Heart right ventricle (tissue), 16 donors: ENCODE results near the gene WFIKKN2. TPM values are rescaled to one million over a fixed set of nuclear protein-coding genes. Genes with fewer than 3 reads are reported as not detected.
A peak's percentile ranks its signal among the peaks of the same experiment; 100 is the strongest.

Experiments used
- ATAC-seq, 8 donors: fragments of 200-7000 bp; cut with Tn5 transposase; one replicate each; pipeline ENCODE4 v1.9.1; 2020; ENCODE audit warnings: mild to moderate bottlenecking in 8 of 8, moderate library complexity in 8 of 8, moderate number of reproducible peaks in 1 of 8
- DNase-seq, 2 donors: peaks; one replicate each; pipeline ENCODE4 v3.0.0-alpha.2; 2020
- H3K27ac ChIP-seq, 10 donors: fragments of 200-600 bp; sonication (generic) in 2 of 10; one replicate each; pipeline versions ENCODE4 v1.5.0 to v1.8.0; 2020 to 2022; ENCODE audit warnings: mild to moderate bottlenecking in 3 of 10
- H3K27me3 ChIP-seq, 7 donors: fragments of 200-600 bp; one replicate each; pipeline ENCODE4 v1.8.0; 2021 to 2022; ENCODE audit warnings: mild to moderate bottlenecking in 2 of 7
- H3K36me3 ChIP-seq, 9 donors: fragments of 200-600 bp; sonication (generic) in 1 of 9; one replicate each; pipeline versions ENCODE4 v1.5.0 to v1.8.0; 2020 to 2022; ENCODE audit warnings: mild to moderate bottlenecking in 2 of 9
- H3K4me1 ChIP-seq, 9 donors: fragments of 200-600 bp; sonication (generic) in 1 of 9; one replicate each; pipeline versions ENCODE4 v1.5.0 to v1.8.0; 2020 to 2022; ENCODE audit warnings: mild to moderate bottlenecking in 4 of 9
- H3K4me3 ChIP-seq, 10 donors: fragments of 200-600 bp; sonication (generic) in 2 of 10; one replicate each; pipeline versions ENCODE4 v1.5.0 to v1.8.0; 2020 to 2022; ENCODE audit warnings: mild to moderate bottlenecking in 7 of 10, moderate library complexity in 2 of 10
- H3K9me3 ChIP-seq, 11 donors: fragments of 200-600 bp in 10 of 11; sonication (generic) in 2 of 11; one replicate each; pipeline versions ENCODE4 v1.5.0 to v1.8.0; 2013 to 2022; ENCODE audit warnings: mild to moderate bottlenecking in 2 of 11, control low read depth in 1 of 11, moderate library complexity in 1 of 11
- WGBS, 2 donors: extraction: QIAGEN DNeasy Blood & Tissue Kit; methylation state at CpG; one replicate each; pipeline ENCODE4 v1.1.7; 2013; ENCODE audit warnings: inconsistent platforms in 1 of 2; 5-methylcytosine and 5-hydroxymethylcytosine counted together
- intact Hi-C, 10 donors: fragments of 100-400 bp; cut with DNase I; formaldehyde crosslinking; loops; one replicate each; pipeline versions ENCODE4 v1.11.1 to v1.14.2; 2022
- polyA plus RNA-seq, 2 donors: library from polyadenylated mRNA; stranded (reverse); fragments of 200-250 nt; gene quantifications; one replicate each; pipeline ENCODE4 v1.2.3, GENCODE V29; 2013
- total RNA-seq, 10 donors: library from RNA; stranded (reverse); fragmentation: NEBNext Ultra II Directional in 3 of 10; extraction: Animal tissue kit (Norgen Biotek cat#: 25700) in 3 of 10; gene quantifications; one replicate each; pipeline versions ENCODE4 v1.2.1 to v1.2.4, GENCODE V29; 2021 to 2023
- TF ChIP-seq, protein P1 (sequence below), 9 donors: fragments of 200-600 bp; sonication (generic) in 2 of 9; IDR thresholded peaks; one replicate each; pipeline versions ENCODE4 v1.5.0 to v1.8.0; 2021 to 2022; ENCODE audit warnings: antibody characterized with exemption in 9 of 9, mild to moderate bottlenecking in 5 of 9, moderate library complexity in 1 of 9
- donor health status: Arrhythmogenic right ventricular cardiomyopathy.
- donor health status: ischemic (EF 13 %, LVEDD 7.1; RV severe dilation, severe dysfunction).
- donor health status: healthy with polysubstance abuse.
- donor health status: DM: no; HTN: yes; CAD: no.
- donor health status: DM: no; HTN: no; CAD: no.
- donor health status: ischemic (EF 25% LVEDD 6.9; RV normal size, moderate dysfunction).
- donor health status: ischemic (EF 25% LVEDD 5.7; RV mildly dilated, moderate dysfunction).
- donor health status: healthy.
- donor health status: DM: yes; HTN: yes; CAD: no.
- donor health status: Ischemic cardiomyopathy.
- donor health status: ischemic (EF 35%, LVEDD 5.7; RV mildly dilated, moderate dysfunction).
- donor health status: nonischemic (EF 11% LVEDD 7.7; RV severe dilation, severe dysfunction).
- donor health status: DM: yes; HTN: yes; CAD: no.
- donor health status: PGD.
- donor health status: ischemic (EF 29% LVEDD 5.4; RV normal size, mild dysfunction).
- donor health status: nonischemic (EF 23%, LVEDD 6.1; RV moderate dilation, normal function).

WFIKKN2 gene
- total and polyA plus RNA-seq, 12 donors, result 0.10 to 1.7 (median 0.49) TPM

GRCh38 chr17:50828508-50829170 is 6.7 kb upstream of the WFIKKN2 start:
- TF ChIP-seq, protein P1, sequence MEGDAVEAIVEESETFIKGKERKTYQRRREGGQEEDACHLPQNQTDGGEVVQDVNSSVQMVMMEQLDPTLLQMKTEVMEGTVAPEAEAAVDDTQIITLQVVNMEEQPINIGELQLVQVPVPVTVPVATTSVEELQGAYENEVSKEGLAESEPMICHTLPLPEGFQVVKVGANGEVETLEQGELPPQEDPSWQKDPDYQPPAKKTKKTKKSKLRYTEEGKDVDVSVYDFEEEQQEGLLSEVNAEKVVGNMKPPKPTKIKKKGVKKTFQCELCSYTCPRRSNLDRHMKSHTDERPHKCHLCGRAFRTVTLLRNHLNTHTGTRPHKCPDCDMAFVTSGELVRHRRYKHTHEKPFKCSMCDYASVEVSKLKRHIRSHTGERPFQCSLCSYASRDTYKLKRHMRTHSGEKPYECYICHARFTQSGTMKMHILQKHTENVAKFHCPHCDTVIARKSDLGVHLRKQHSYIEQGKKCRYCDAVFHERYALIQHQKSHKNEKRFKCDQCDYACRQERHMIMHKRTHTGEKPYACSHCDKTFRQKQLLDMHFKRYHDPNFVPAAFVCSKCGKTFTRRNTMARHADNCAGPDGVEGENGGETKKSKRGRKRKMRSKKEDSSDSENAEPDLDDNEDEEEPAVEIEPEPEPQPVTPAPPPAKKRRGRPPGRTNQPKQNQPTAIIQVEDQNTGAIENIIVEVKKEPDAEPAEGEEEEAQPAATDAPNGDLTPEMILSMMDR (IDR thresholded peaks at IDR 0.05), result no peak
- intact Hi-C loops, result no loop called here

GRCh38 chr17:50829332-50829731 is 6.1 kb upstream of the WFIKKN2 start:
- DNase-seq (no peak), ATAC-seq (no peak)
- Histone ChIP-seq H3K27ac (no peak overlapping the region), H3K27me3 (peaks cover 0 to 8% (median 0%) of the 10 kb centered on the region in 7 donors), H3K4me3 (no peak overlapping the region), H3K9me3 (no peaks in the 10 kb centered on the region), H3K4me1 (peaks cover 0 to 27% (median 0%) of the 10 kb centered on the region in 9 donors), H3K36me3 (no peaks in the 10 kb centered on the region)
- 81% methylated on average over 6 of the region's 6 CpGs for WGBS, 2 donors
- intact Hi-C loops, result no loop called here
- TF ChIP-seq, protein P1 (IDR thresholded peaks at IDR 0.05), result no peak

More at GRCh38 chr17:50828508-50829170, 6.7 kb upstream of the WFIKKN2 start:
- Histone ChIP-seq H3K4me3 (no peak overlapping the region), H3K27me3 (peaks cover 0 to 1% (median 0%) of the 10 kb centered on the region in 7 donors), H3K36me3 (no peaks in the 10 kb centered on the region), H3K9me3 (no peaks in the 10 kb centered on the region), H3K27ac (peak overlapping the region in 1 of 10 donors; percentile 12), H3K4me1 (peaks cover 0 to 27% (median 0%) of the 10 kb centered on the region in 9 donors)
- peak in 3 of 8 donors; percentile 22 to 62 (median 29) for ATAC-seq
- no peak for DNase-seq
- WGBS, 2 donors, result 77 to 82% methylated on average over 6 of the region's 6 CpGs

GRCh38 chr17:50830352-50830751 is 5.0 kb upstream of the WFIKKN2 start:
- DNase-seq (no peak), ATAC-seq (peak in 1 of 8 donors; percentile 15)
- peaks cover 0 to 14% (median 3%) of the 10 kb centered on the region in 7 donors for H3K27me3 ChIP-seq
- no peak overlapping the region for H3K27ac ChIP-seq
- no peak overlapping the region for H3K4me3 ChIP-seq
- intact Hi-C loops, result no loop called here
- H3K4me1 ChIP-seq, result peaks cover under 1 to 37% (median 6%) of the 10 kb centered on the region in 9 donors
- no peaks in the 10 kb centered on the region for H3K9me3 ChIP-seq
- TF ChIP-seq, protein P1 (IDR thresholded peaks at IDR 0.05), result no peak
- H3K36me3 ChIP-seq, result no peaks in the 10 kb centered on the region
- WGBS, 2 donors, result 67 to 78% methylated on average over 5 of the region's 5 CpGs

- Histone ChIP-seq H3K4me3 (no peak overlapping the region), H3K36me3 (no peaks in the 10 kb centered on the region), H3K9me3 (no peaks in the 10 kb centered on the region), H3K27me3 (peaks cover 0 to 14% (median 7%) of the 10 kb centered on the region in 7 donors), H3K27ac (no peak overlapping the region), H3K4me1 (peaks cover 2 to 42% (median 6%) of the 10 kb centered on the region in 9 donors)
- intact Hi-C loops, result no loop called here
- no peak for DNase-seq
- no peak for ATAC-seq
- TF ChIP-seq, protein P1 (IDR thresholded peaks at IDR 0.05), result no peak
- WGBS, 2 donors, result 77 to 78% methylated on average over 12 of the region's 12 CpGs
Observed at GRCh38 chr17:50830994-50831393, 4.4 kb upstream of the WFIKKN2 start.
